NCI-H524 (cell line): ENCODE measurements around the gene NTPCR.
"Not testable (repeated sequence)": the region's sequence is repeated elsewhere in the genome, so short reads cannot be mapped to it uniquely, and the experiment has no call there.

ENCODE experiments used
- DNase-seq, 2 experiments: peaks; one replicate each; lab custom pipeline; 2025; lab: John Stamatoyannopoulos, UW

NTPCR gene

GRCh38 chr1:232927166-232927565 is 23.2 kb upstream of the NTPCR start:
- not testable (repeated sequence) for DNase-seq

DNA sequence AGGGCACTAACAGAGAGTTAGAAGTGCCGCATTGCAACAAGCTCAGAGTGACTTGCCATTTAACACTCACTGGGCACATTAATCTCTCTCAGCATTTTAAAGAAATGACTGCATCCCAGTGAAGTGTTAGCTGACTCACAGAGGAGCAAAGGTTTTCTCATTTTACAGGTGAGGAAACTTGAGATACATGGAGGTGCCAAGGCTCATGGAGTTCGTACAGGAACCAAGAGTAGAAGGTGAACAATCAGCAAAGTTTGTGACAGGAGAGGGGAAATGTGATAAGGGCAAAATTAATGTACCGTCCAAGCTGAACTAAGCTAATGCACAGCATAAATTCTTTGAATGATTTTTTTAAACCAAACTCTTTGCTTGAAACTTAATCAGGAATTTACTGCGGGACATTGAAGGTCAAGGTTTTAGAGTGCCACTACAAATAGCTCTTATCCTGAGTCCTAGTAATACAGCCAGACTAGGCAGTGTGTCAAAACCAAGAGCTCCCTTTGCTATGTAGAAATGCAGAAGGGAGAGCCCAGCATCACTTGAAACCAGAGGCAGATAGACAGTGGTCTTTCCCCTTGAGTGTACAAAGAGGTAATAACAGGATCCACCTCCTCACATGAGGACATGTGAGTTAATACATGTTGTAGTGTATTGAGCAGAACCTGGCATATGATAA is 22.4 kb upstream of the NTPCR start:
- DNase-seq: no peak

- DNase-seq: no peak
These were observed 17.7 kb upstream of the NTPCR start for GRCh38 chr1:232932486-232933425.

DNA sequence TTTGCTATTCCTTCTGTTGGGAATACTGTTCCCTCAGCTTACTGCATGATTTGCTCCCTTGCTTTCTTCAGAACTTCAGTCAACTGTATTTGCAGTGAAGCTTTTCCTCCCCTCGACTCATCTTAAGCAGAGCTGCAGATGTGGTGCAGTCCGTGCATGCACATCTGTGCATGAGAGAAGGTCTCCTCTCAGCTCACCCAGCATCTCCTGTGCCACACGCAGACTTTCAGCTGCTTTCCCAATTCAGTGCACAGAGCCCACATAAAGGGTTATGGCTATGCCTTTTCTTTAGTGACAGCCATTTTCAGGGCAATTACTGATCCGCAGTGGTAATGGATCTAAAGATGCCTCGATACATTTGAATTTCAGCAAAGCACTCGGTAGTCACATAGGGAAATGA is 13.5 kb upstream of the NTPCR start:
- DNase-seq: no peak

DNA sequence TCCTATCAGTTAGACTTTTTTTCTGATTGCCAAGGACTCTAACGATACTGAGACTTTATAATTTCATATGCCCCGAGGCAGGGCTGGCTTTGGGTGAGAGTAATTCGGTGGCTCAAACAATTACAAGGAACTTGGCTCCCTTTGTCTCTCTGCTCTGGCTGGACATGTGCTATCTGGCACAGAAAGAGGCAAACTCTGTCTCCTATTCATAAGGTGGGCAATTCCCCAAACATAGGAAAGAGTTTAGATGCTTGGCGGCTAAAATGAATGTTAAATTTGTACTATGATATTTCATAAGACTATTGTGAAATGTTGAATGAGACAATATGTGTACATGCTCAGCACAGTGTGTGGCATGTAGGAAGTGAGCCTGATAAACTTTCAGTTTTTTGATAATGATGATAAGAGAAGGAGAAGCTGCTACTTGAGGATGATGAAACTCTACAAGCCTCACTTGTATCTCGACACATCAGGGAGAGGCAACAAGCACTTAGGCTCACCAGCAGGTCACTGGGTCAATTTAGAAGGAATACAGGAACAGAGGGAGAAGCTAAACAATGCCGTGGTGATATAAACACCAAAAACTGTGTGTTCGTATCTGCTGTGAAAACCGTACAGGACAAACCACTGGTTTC is 12.6 kb upstream of the NTPCR start:
- no peak for DNase-seq

GRCh38 chr1:232938926-232939325 is 11.5 kb upstream of the NTPCR start:
- DNase-seq: no peak

DNA sequence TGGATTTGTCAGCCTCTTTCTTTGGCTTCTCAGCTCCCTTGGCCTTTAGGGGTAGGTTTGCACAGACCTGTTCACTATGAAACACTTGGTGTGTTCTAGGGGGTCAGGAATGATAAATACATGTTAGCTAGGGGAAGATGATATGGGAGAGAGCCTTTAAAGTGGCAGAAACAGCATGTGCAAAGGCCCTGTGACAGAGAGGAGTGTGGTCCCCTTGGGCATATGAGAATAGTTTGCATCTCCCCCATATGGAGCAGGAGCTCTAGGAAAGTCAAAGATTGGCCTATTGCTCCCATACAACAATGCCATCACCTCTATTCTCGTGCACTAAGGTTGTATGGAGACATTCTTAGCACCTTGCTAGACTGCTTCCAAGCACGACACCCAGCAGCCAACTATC is 10.7 kb upstream of the NTPCR start:
- DNase-seq: no peak

DNA sequence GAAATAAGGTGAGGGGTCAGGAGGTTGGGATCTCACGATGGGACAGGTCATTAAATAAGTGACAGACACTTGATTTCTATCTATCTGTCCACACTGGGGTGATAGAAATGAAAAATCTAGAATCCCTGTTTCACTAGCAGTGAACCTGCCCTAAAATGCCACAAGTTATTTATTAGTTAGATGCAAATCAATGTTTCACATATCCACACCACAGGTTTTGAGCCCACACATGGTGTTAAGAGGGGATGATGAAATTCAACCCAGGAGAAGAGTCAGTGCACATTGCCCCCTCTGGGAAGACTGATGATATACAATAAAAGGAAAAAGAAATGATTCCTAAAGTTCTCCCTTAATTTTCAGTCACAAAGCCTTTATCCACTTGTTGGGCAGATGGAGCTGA is 10.1 kb upstream of the NTPCR start:
- no peak for DNase-seq

DNA sequence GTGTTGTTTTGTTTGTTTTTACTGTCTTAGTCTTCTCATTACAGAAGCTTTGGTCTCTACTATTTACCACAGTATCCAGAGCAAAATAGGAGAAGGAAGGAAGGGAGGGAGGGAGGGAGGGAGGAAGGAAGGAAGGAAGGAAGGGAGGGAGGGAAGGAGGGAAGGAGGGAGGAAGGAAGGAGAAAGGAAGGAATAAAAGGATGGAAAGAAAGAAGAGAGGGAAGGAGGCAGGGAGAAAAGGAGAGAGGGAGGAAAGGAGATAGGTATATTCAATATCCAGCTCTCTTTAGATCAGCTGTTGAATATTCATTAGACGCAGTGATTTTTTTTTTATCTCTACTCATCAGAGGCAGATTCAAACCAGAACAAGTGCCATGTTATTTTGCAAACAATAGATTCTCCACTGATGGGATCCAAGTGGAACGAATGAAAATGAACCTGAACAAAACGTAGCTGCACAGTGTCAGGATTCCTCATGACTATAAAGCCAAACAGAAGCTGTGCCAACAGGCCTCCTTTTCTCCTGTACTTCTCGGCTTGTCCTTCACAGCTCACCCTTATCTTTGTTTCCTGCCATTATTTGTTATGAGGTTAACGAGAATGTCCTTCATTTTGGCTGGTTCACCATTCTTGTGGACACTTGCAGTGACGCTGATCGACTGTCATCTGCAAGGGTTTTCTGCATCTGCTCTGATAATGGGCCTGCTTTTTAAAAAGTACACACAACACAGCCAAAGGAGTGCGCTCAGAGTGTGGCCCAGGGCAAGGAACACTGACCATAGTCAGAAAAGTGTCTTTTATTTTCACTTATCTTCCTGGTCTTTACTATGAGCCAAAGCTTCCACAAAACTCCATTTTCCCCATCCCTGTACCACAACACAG is 7.8 kb upstream of the NTPCR start:
- DNase-seq: no peak

GRCh38 chr1:232943679-232944252 is 6.6 kb upstream of the NTPCR start:
- DNase-seq: no peak

DNA sequence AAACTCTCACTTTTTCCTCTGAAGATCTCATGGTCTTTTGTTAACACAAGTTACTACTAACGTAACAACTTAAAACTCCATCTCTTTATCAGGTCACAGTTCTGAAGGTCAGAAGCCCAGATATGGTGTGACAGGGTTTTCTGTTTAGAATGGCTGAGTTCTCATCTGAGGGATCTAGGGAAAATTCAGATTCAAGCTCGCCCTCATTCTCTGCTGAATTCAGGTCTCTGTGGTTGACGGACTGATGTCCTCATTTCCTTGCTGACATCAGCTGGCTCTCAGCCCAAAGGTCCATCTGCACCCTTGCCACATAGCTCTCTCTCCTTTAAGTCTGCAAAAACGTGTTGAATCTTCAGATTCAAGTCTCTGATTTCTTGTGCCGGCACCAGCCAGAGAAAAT is 6.1 kb upstream of the NTPCR start:
- DNase-seq: no peak

DNA sequence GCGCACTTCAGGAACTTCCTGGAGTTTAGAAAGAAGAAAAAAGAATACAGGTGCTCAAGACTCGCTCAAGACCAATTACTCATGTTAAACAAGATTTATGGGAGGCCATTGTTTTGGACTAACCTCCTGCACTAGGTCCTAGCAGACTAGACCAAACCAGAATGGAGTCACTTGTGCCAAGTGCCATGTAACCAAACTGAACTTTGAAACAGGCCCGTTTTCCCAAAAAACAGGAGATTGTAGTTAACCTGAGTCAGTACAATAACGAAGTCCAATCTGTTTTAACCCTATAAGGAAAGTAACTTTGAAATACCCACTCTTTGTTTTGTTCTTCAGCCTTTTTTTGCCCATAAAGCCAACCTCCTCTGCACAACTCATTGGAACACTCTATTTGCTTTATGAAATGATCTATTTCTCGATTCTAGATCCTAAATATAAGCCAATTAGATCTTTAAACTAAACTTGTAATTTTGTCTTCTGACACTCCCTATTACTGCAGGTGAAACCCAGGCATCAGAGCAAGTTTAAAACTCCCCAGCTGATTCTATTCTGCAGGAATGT is 695 bp upstream of the NTPCR start:
- no peak for DNase-seq

- no peak for DNase-seq
These were observed 769 bp downstream of the NTPCR start for GRCh38 chr1:232951180-232951579.

DNA sequence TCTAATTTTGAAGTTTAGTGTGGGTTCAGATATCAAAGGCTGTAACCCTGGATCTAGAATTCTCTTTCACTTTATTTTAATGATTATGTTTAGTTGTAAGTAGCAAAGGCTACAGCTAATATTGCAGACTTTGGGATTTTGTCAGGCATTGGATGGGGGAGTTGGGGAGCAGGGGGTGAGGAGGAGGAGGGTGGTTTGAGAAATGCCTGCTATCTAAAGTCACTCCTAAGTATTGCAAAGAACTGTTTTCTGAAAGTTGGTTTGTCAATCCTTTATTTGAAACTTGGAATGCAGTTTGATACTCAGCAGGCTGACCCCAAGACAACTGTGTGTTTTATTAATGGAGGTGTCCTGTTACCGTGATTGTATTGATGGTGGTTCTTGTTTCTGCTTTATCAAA is 1.2 kb downstream of the NTPCR start:
- DNase-seq: no peak

DNA sequence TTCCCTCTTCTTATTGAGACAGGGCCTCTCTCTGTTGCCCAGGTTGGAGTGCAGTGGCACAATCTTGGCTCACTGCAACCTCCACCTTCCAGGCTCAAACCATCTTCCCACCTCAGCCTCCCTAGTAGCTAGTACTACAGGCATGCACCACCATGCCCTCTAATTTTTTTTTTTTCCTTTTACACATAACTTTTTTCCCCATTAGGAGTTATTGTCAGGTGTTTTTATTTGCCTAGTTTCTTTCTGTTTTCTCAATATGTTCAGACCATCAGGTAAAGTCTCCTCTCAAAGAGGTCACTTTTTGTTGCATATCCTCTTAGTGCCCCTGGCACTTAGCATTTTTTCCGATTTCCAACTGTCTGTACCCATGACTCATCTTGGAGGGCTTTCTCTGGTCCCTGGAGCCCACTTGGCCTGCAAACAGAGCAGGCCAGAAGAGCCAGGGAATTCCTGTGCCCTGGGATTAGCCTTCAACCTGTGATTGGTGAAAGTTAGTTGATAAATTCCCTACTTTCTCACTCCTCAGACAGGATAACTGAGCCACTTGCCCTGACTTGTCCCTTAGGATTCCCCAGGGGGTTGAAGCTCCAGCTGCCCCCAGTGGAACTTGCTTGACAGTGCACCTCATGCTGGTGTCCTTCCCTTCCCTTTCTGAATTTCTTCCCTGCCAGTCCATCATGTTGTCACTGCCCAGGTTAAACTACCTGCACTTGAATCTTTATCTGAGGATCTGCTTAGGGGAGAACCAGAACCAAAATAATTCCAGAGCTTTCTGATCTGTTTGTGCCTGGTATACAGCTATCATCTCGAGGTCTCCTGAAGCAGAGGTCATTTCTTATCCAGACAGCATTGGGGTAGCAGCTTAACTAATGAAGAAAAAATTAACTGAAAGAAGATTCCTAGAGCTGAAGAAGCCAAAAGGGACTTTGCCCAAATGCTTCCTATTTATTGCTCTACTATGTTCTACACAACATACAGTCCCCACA is 2.4 kb downstream of the NTPCR start:
- peak; percentile 49 to 78 for DNase-seq

DNA sequence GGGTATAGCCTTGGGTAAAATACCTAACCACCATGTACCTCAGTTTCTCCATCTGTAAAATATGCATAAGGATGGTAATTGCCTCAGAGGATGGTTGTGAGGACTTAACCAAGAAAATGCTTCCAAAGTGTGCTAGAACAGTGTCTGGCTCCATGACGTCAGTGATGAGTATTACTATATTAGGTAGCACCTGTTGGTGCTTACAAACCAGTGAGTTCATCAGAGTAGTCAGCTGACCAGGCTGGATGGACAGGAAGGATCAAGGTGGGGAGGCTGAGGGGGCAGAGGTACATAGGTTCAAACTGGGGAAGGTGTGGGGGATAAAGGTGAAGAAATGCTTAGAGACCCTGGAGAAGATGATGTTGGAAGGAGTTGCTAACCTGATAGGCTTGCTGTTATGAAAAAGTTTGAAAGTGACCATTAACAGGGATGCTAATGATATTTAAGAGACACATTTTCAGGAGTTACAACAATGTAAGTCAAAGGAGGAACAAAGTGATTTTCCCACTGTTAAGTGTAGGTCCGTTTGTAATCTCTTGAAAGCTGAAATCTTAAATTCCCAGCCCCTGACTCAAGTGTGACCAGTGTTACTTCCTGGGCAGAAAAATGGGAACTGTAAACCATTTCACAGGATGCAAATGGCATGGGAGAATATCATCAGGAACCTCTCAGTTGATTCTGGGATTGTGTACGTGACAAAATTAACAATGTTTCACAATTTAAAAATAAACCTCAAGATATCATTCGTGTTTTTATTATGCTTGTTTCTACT is 4.4 kb downstream of the NTPCR start:
- no peak for DNase-seq

DNA sequence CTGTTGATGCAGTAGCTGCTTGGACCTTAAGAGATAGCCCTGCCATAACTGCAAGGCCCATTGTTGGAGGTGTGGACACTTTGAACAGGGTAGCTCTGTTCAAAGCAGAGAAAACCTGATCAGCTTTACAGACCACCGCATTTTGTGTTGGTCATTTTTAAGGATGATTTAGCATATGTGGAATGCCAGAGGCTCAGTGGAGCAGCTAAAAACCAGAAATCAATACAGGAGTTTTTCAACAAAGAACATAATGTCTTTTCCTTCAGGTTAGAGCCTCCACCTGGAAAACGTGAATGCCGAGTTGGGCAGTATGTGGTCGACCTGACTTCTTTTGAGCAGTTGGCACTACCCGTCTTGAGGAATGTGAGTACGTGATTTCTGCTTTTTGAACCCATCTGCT is 5.7 kb downstream of the NTPCR start:
- DNase-seq: no peak

- no peak for DNase-seq
These were observed 7.7 kb downstream of the NTPCR start for GRCh38 chr1:232958067-232958466.
